GM23248 (cell line): Measurements from ENCODE around the gene KIF22. TPM values are rescaled to one million over a fixed set of nuclear protein-coding genes. Genes with fewer than 3 reads are reported as not detected.
A peak's percentile ranks its signal among the peaks of the same experiment; 100 is the strongest.

Source experiments
- DNase-seq: peaks from one replicate; pipeline ENCODE4 v3.0.0-alpha.2; 2015
- H2AFZ ChIP-seq: fragments of 200-600 bp; sonication (generic); 2 replicates; pipeline ENCODE4 v1.6.1; 2016; ENCODE audit warnings: antibody characterized with exemption
- H3F3A ChIP-seq: fragments of 200-600 bp; sonication (generic); 2 replicates; pipeline ENCODE4 v1.6.1; 2016; ENCODE audit warnings: mild to moderate bottlenecking, antibody characterized with exemption, mixed run types; ENCODE audit not compliant: insufficient read depth
- H3K27ac ChIP-seq: fragments of 200-600 bp; sonication (generic); 2 replicates; pipeline ENCODE4 v1.5.1; 2016; ENCODE audit warnings: mild to moderate bottlenecking
- H3K27me3 ChIP-seq: fragments of 200-600 bp; sonication (generic); replicated peaks from 2 replicates; pipeline ENCODE4 v1.6.1; 2016; ENCODE audit warnings: mild to moderate bottlenecking; ENCODE audit not compliant: insufficient read depth
- H3K36me3 ChIP-seq: fragments of 200-600 bp; sonication (generic); 2 replicates; pipeline ENCODE4 v1.6.1; 2016; ENCODE audit warnings: low read depth, mild to moderate bottlenecking
- H3K4me1 ChIP-seq: fragments of 200-600 bp; sonication (generic); 2 replicates; pipeline ENCODE4 v1.6.1; 2016; ENCODE audit warnings: mild to moderate bottlenecking; ENCODE audit not compliant: insufficient read depth
- H3K4me2 ChIP-seq: fragments of 200-600 bp; sonication (generic); one replicate; pipeline ENCODE4 v1.6.1; 2016; ENCODE audit warnings: mild to moderate bottlenecking; ENCODE audit not compliant: unreplicated experiment
- H3K4me3 ChIP-seq: fragments of 200-600 bp; sonication (generic); 2 replicates; pipeline ENCODE4 v1.5.1; 2016; ENCODE audit warnings: mild to moderate bottlenecking
- H3K79me2 ChIP-seq: fragments of 200-600 bp; sonication (generic); 2 replicates; pipeline ENCODE4 v1.6.1; 2016; ENCODE audit warnings: mild to moderate bottlenecking; ENCODE audit not compliant: insufficient read depth
- H3K9ac ChIP-seq: fragments of 200-600 bp; sonication (generic); 2 replicates; pipeline ENCODE4 v1.6.1; 2016; ENCODE audit warnings: mild to moderate bottlenecking
- H3K9me2 ChIP-seq: fragments of 200-600 bp; sonication (generic); 2 replicates; pipeline ENCODE4 v1.6.1; 2016; ENCODE audit warnings: mixed run types, mild to moderate bottlenecking, moderate library complexity; ENCODE audit not compliant: insufficient read depth
- H3K9me3 ChIP-seq: fragments of 200-600 bp; sonication (generic); one replicate; pipeline ENCODE4 v1.6.1; 2017; ENCODE audit warnings: low read depth
- H4K20me1 ChIP-seq: fragments of 200-600 bp; sonication (generic); 2 replicates; pipeline ENCODE4 v1.6.0; 2016; ENCODE audit not compliant: insufficient read depth
- EZH2 ChIP-seq: fragments of 200-600 bp; sonication (generic); IDR thresholded peaks from 2 replicates; pipeline ENCODE4 v1.6.1; 2018; ENCODE audit warnings: antibody characterized with exemption, mild to moderate bottlenecking; ENCODE audit not compliant: insufficient read depth, poor library complexity, severe bottlenecking
- EZH2phosphoT487 ChIP-seq: fragments of 200-600 bp; sonication (generic); IDR thresholded peaks from 2 replicates; pipeline ENCODE4 v1.6.1; 2018; ENCODE audit warnings: antibody characterized with exemption, moderate library complexity, mild to moderate bottlenecking, low read depth; ENCODE audit not compliant: insufficient read depth
- WGBS, 2 experiments: methylation state at CpG; one replicate each; pipeline ENCODE4 v1.1.6; 2015 to 2017; ENCODE audit warnings: low lambda C conversion rate in 2 of 2, low coverage in 1 of 2; ENCODE audit errors: missing lambda C conversion rate in 2 of 2; 5-methylcytosine and 5-hydroxymethylcytosine counted together
- in situ Hi-C: fragments of 300-500 bp; cut with MboI; formaldehyde crosslinking; loops from 2 replicates; pipeline ENCODE4 v1.15.0; 2020
- polyA plus RNA-seq: library from polyadenylated mRNA; unstranded; fragments of >200 nt; fragmentation: Nextera tagmentation; extraction: Ambion mirVana; gene quantifications from 2 replicates; pipeline ENCODE4 v1.2.1, GENCODE V29; 2016
- total RNA-seq: library from RNA; depleted of rRNA; stranded (reverse); fragments of >200 nt; shearing (Covaris generic); gene quantifications from 2 replicates; pipeline ENCODE4 v1.2.3, GENCODE V29; 2014

Gene KIF22
- total and polyA plus RNA-seq, 2 experiments from 2014 or later: 28.7 to 39.5 TPM

- in situ Hi-C loops: loop anchor here (10.0 kb wide), 1 partner anchor 199 kb away; the partner anchor contains the start of gene DOC2A
- H3K4me1 ChIP-seq: peaks cover 16% of the 10 kb centered on the region; the same call in 1 of the 2 replicates
Measured at GRCh38 chr16:29815793-29816693, 25.5 kb downstream of the KIF22 start, which contains the start of gene PAGR1. Gene PAGR1, plus strand, starts transcription at chr16:29816152. Its CDS starts 374 bp downstream, at chr16:29816526.

GRCh38 chr16:29816694-29817441, 26.3 kb downstream of the KIF22 start:
- Histone ChIP-seq H3K4me1 (peaks cover 18% of the 10 kb centered on the region), H3K36me3 (no peaks in the 10 kb centered on the region), H3K27ac (peak overlapping the region; percentile 70), H4K20me1 (no peaks in the 10 kb centered on the region), H3K27me3 (no peaks in the 10 kb centered on the region), H3K4me3 (peak overlapping the region; percentile 85), H3K79me2 (peaks cover 52% of the 10 kb centered on the region), H2AFZ (peak overlapping the region; percentile 80), H3F3A (peaks cover 20% of the 10 kb centered on the region), H3K9me3 (no peaks in the 10 kb centered on the region), H3K9ac (peak overlapping the region; percentile 79), H3K9me2 (no peaks in the 10 kb centered on the region), H3K4me2 (peak overlapping the region; percentile 77)
- peak; percentile 88 for DNase-seq
- WGBS, 2 experiments: 6 to 9% methylated on average over 22 to 35 of the region's 37 CpGs
- TF ChIP-seq EZH2phosphoT487 (no peak), EZH2 (no peak)
- in situ Hi-C loops: loop anchor here (10.0 kb wide), 1 partner anchor 198 kb away; the partner anchor contains the start of gene DOC2A

More at GRCh38 chr16:29815793-29816693, 25.5 kb downstream of the KIF22 start, which contains the start of gene PAGR1:
- peak within 1 kb of the TSS; percentile 80 for H2AFZ ChIP-seq
- DNase-seq: peak; percentile 100
- peaks cover 13% of the 10 kb centered on the region for H3F3A ChIP-seq
- H3K36me3 ChIP-seq: no peaks in the 10 kb centered on the region
- 1% methylated on average over 50 to 67 of the region's 70 CpGs for WGBS, 2 experiments
- peak within 1 kb of the TSS; percentile 85 for H3K4me3 ChIP-seq
- no peaks in the 10 kb centered on the region for H3K27me3 ChIP-seq
- peak within 1 kb of the TSS; percentile 70 for H3K27ac ChIP-seq
- no peaks in the 10 kb centered on the region for H3K9me2 ChIP-seq
- H4K20me1 ChIP-seq: no peaks in the 10 kb centered on the region
- peak within 1 kb of the TSS; percentile 79 for H3K9ac ChIP-seq
- H3K4me2 ChIP-seq: peak within 1 kb of the TSS; percentile 88
- H3K9me3 ChIP-seq: no peaks in the 10 kb centered on the region
- H3K79me2 ChIP-seq: peaks cover 44% of the 10 kb centered on the region
- TF ChIP-seq EZH2: no peak

GRCh38 chr16:29818082-29818481, 27.5 kb downstream of the KIF22 start:
- Histone ChIP-seq H2AFZ (no peak overlapping the region), H3K9me3 (no peaks in the 10 kb centered on the region), H3K4me3 (no peak overlapping the region), H3K9me2 (no peaks in the 10 kb centered on the region), H3K9ac (no peak overlapping the region), H3K27ac (no peak overlapping the region), H3K4me1 (peaks cover 30% of the 10 kb centered on the region), H3F3A (peaks cover 32% of the 10 kb centered on the region), H4K20me1 (no peaks in the 10 kb centered on the region), H3K4me2 (no peak overlapping the region), H3K79me2 (peaks cover 64% of the 10 kb centered on the region), H3K36me3 (no peaks in the 10 kb centered on the region), H3K27me3 (no peaks in the 10 kb centered on the region)
- in situ Hi-C loops: loop anchor here (10.0 kb wide), 1 partner anchor 197 kb away; the partner anchor contains the start of gene DOC2A
- no peak for DNase-seq
- 88 to 97% methylated on average over 4 of the region's 4 CpGs for WGBS, 2 experiments
- TF ChIP-seq EZH2: no peak
- no peak for TF ChIP-seq EZH2phosphoT487

GRCh38 chr16:29819506-29819905, 29.0 kb downstream of the KIF22 start:
- Histone ChIP-seq H3K9me3 (no peaks in the 10 kb centered on the region), H3K36me3 (no peaks in the 10 kb centered on the region), H3K4me3 (no peak overlapping the region), H2AFZ (no peak overlapping the region), H3K4me2 (peak overlapping the region; percentile 99), H3K9ac (peak overlapping the region; percentile 88), H3K27ac (no peak overlapping the region), H4K20me1 (no peaks in the 10 kb centered on the region), H3K79me2 (peaks cover 79% of the 10 kb centered on the region), H3F3A (peaks cover 47% of the 10 kb centered on the region), H3K27me3 (no peaks in the 10 kb centered on the region), H3K4me1 (peaks cover 43% of the 10 kb centered on the region), H3K9me2 (no peaks in the 10 kb centered on the region)
- no peak for TF ChIP-seq EZH2phosphoT487
- no peak for DNase-seq
- in situ Hi-C loops: loop anchor here (10.0 kb wide), 1 partner anchor 195 kb away; the partner anchor contains the start of gene DOC2A
- WGBS, 2 experiments: 57 to 63% methylated on average over 12 to 15 of the region's 15 CpGs
